WTC11 (cell line): ENCODE results near the gene KCNH8. TPM values are rescaled to one million over a fixed set of nuclear protein-coding genes. Genes with fewer than 3 reads are reported as not detected.

Source experiments
- ATAC-seq: fragments of 200-7000 bp; cut with Tn5 transposase; 2 replicates; pipeline ENCODE4 v1.10.0; 2021; ENCODE audit warnings: mild to moderate bottlenecking, moderate library complexity
- CTCF ChIA-PET: fragments of 300-600 bp; sonication (Branson Sonifier 250); formaldehyde crosslinking; loops from one replicate; lab custom pipeline; 2021; ENCODE audit warnings: antibody characterized with exemption; lab: Charles Lee
- POLR2A ChIA-PET: fragments of 350-600 bp; sonication (Branson Sonifier 250); formaldehyde crosslinking; loops from one replicate; lab custom pipeline; 2021; ENCODE audit warnings: antibody characterized with exemption; lab: Charles Lee
- DNase-seq: peaks from one replicate; pipeline ENCODE4 v3.0.0; 2021; ENCODE audit warnings: low spot score
- H3K27ac Mint-ChIP-seq: 2 replicates; pipeline ENCODE4 v1.8.0; 2021; ENCODE audit warnings: mixed read lengths
- H3K27me3 Mint-ChIP-seq: 2 replicates; pipeline ENCODE4 v1.8.0; 2021; ENCODE audit warnings: low read depth, mild to moderate bottlenecking, moderate library complexity, mixed read lengths
- H3K36me3 Mint-ChIP-seq: 2 replicates; pipeline ENCODE4 v1.8.0; 2021; ENCODE audit warnings: mixed read lengths
- H3K4me1 Mint-ChIP-seq: 2 replicates; pipeline ENCODE4 v1.8.0; 2022; ENCODE audit warnings: mixed read lengths
- H3K4me3 Mint-ChIP-seq: 2 replicates; pipeline ENCODE4 v1.8.0; 2021; ENCODE audit warnings: mild to moderate bottlenecking, moderate library complexity, mixed read lengths
- H3K9me3 Mint-ChIP-seq: 2 replicates; pipeline ENCODE4 v1.8.0; 2021; ENCODE audit warnings: mixed read lengths
- ATF1 ChIP-seq: sonication (generic); formaldehyde crosslinking; IDR thresholded peaks from 2 replicates; pipeline ENCODE4 v1.8.1; 2023; ENCODE audit warnings: mild to moderate bottlenecking, moderate library complexity, missing genetic modification reagents
- FOXJ3 ChIP-seq: sonication (generic); formaldehyde crosslinking; IDR thresholded peaks from 2 replicates; pipeline ENCODE4 v1.9.0; 2021; ENCODE audit warnings: missing genetic modification reagents, mild to moderate bottlenecking, borderline replicate concordance
- GRHL2 ChIP-seq: fragments of 250-450 bp; sonication (Bioruptor Pico); IDR thresholded peaks from 2 replicates; pipeline ENCODE4 v1.8.0; 2022; ENCODE audit warnings: mild to moderate bottlenecking, moderate library complexity; ENCODE audit not compliant: insufficient replicate concordance, severe bottlenecking
- KAT7 ChIP-seq: sonication (generic); formaldehyde crosslinking; IDR thresholded peaks from 2 replicates; pipeline ENCODE4 v1.8.1; 2023; ENCODE audit warnings: missing genetic modification reagents, mild to moderate bottlenecking, borderline replicate concordance
- NFYB ChIP-seq: sonication (generic); formaldehyde crosslinking; conservative IDR thresholded peaks from 2 replicates; pipeline ENCODE4 v1.8.0; 2022; ENCODE audit warnings: low read depth, missing genetic modification reagents
- SMAD4 ChIP-seq: sonication (generic); formaldehyde crosslinking; IDR thresholded peaks from 2 replicates; pipeline ENCODE4 v1.8.0; 2022; ENCODE audit warnings: mild to moderate bottlenecking, missing genetic modification reagents
- TEAD4 ChIP-seq: sonication (generic); formaldehyde crosslinking; IDR thresholded peaks from 2 replicates; pipeline ENCODE4 v1.8.0; 2022; ENCODE audit warnings: mild to moderate bottlenecking, missing genetic modification reagents
- ZNF396 ChIP-seq: fragments of 250-450 bp; sonication (Bioruptor Pico); IDR thresholded peaks from 2 replicates; pipeline ENCODE4 v1.8.0; 2021; ENCODE audit warnings: mild to moderate bottlenecking, moderate library complexity, borderline replicate concordance
- ZNF423 ChIP-seq: fragments of 250-450 bp; sonication (Bioruptor Pico); IDR thresholded peaks from 2 replicates; pipeline ENCODE4 v2.1.2; 2022; ENCODE audit warnings: mild to moderate bottlenecking, moderate library complexity
- total RNA-seq: library from RNA; stranded (reverse); gene quantifications from 3 replicates; pipeline ENCODE4 v1.2.3, GENCODE V29; 2021
- TF ChIP-seq, protein P1 (sequence below): fragments of 250-450 bp; sonication (Bioruptor Pico); IDR thresholded peaks from 2 replicates; pipeline ENCODE4 v1.8.0; 2021; ENCODE audit warnings: mild to moderate bottlenecking
- TF ChIP-seq, protein P2 (sequence below): fragments of 250-450 bp; sonication (Bioruptor Pico); IDR thresholded peaks from 2 replicates; pipeline ENCODE4 v1.9.0; 2021; ENCODE audit warnings: mild to moderate bottlenecking
- TF ChIP-seq, protein P3 (sequence below): fragments of 250-450 bp; sonication (Bioruptor Pico); IDR thresholded peaks from 2 replicates; pipeline ENCODE4 v1.9.0; 2021; ENCODE audit warnings: moderate library complexity, mild to moderate bottlenecking, inconsistent platforms, borderline replicate concordance
- TF ChIP-seq, protein P4 (sequence below): sonication (generic); formaldehyde crosslinking; IDR thresholded peaks from 2 replicates; pipeline ENCODE4 v1.8.0; 2022; ENCODE audit warnings: missing genetic modification reagents
- TF ChIP-seq, protein P5 (sequence below): sonication (generic); formaldehyde crosslinking; conservative IDR thresholded peaks from 2 replicates; pipeline ENCODE4 v1.8.1; 2022; ENCODE audit warnings: mild to moderate bottlenecking, missing genetic modification reagents
- TF ChIP-seq, protein P6 (sequence below): sonication (generic); formaldehyde crosslinking; IDR thresholded peaks from 2 replicates; pipeline ENCODE4 v1.8.1; 2023; ENCODE audit warnings: mild to moderate bottlenecking, missing genetic modification reagents, borderline replicate concordance
- TF ChIP-seq, protein P7 (sequence below): sonication (generic); formaldehyde crosslinking; IDR thresholded peaks from 2 replicates; pipeline ENCODE4 v1.8.0; 2022; ENCODE audit warnings: mild to moderate bottlenecking, missing genetic modification reagents

KCNH8 gene
- total RNA-seq, 1 experiment from 2014 or later, result 2.8 TPM

DNA sequence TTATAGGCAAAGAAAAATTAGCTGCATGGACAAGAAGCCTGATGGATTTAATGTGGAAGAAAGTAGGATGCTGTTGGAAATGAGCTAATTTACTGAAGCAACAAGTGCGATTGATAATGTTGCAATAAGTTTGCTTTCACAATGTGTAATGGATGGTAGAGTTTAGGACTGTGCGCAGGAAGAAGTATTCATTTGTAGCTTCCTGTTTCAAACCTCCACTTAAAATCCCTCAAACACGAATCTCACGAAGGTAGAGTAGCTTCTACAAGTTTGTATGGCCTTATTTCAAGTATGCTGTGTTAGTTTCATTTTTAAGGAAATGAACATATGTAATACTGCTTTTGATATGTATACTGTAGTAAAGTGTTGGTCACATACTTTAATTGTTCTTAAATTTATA, 42.3 kb downstream of the KCNH8 start:
- Mint-ChIP-seq H3K36me3 (no peaks in the 10 kb centered on the region), H3K4me1 (no peaks in the 10 kb centered on the region), H3K27me3 (no peaks in the 10 kb centered on the region), H3K4me3 (no peak overlapping the region), H3K27ac (no peak overlapping the region), H3K9me3 (no peaks in the 10 kb centered on the region)
- TF ChIP-seq ZNF396 (CRISPR knock-in tag) (no peak), KAT7 (CRISPR knock-in tag) (no peak), SMAD4 (CRISPR knock-in tag) (no peak), ZNF423 (CRISPR knock-in tag) (no peak), FOXJ3 (CRISPR knock-in tag) (no peak), TEAD4 (CRISPR knock-in tag) (no peak)
- TF ChIP-seq, protein P1, sequence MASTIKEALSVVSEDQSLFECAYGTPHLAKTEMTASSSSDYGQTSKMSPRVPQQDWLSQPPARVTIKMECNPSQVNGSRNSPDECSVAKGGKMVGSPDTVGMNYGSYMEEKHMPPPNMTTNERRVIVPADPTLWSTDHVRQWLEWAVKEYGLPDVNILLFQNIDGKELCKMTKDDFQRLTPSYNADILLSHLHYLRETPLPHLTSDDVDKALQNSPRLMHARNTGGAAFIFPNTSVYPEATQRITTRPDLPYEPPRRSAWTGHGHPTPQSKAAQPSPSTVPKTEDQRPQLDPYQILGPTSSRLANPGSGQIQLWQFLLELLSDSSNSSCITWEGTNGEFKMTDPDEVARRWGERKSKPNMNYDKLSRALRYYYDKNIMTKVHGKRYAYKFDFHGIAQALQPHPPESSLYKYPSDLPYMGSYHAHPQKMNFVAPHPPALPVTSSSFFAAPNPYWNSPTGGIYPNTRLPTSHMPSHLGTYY (CRISPR knock-in tag), result no peak
- TF ChIP-seq, protein P2, sequence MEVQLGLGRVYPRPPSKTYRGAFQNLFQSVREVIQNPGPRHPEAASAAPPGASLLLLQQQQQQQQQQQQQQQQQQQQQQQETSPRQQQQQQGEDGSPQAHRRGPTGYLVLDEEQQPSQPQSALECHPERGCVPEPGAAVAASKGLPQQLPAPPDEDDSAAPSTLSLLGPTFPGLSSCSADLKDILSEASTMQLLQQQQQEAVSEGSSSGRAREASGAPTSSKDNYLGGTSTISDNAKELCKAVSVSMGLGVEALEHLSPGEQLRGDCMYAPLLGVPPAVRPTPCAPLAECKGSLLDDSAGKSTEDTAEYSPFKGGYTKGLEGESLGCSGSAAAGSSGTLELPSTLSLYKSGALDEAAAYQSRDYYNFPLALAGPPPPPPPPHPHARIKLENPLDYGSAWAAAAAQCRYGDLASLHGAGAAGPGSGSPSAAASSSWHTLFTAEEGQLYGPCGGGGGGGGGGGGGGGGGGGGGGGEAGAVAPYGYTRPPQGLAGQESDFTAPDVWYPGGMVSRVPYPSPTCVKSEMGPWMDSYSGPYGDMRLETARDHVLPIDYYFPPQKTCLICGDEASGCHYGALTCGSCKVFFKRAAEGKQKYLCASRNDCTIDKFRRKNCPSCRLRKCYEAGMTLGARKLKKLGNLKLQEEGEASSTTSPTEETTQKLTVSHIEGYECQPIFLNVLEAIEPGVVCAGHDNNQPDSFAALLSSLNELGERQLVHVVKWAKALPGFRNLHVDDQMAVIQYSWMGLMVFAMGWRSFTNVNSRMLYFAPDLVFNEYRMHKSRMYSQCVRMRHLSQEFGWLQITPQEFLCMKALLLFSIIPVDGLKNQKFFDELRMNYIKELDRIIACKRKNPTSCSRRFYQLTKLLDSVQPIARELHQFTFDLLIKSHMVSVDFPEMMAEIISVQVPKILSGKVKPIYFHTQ (CRISPR knock-in tag), result no peak
- TF ChIP-seq, protein P3, sequence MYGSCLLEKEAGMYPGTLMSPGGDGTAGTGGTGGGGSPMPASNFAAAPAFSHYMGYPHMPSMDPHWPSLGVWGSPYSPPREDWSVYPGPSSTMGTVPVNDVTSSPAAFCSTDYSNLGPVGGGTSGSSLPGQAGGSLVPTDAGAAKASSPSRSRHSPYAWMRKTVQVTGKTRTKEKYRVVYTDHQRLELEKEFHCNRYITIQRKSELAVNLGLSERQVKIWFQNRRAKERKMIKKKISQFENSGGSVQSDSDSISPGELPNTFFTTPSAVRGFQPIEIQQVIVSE, result no peak
- TF ChIP-seq, protein P4, sequence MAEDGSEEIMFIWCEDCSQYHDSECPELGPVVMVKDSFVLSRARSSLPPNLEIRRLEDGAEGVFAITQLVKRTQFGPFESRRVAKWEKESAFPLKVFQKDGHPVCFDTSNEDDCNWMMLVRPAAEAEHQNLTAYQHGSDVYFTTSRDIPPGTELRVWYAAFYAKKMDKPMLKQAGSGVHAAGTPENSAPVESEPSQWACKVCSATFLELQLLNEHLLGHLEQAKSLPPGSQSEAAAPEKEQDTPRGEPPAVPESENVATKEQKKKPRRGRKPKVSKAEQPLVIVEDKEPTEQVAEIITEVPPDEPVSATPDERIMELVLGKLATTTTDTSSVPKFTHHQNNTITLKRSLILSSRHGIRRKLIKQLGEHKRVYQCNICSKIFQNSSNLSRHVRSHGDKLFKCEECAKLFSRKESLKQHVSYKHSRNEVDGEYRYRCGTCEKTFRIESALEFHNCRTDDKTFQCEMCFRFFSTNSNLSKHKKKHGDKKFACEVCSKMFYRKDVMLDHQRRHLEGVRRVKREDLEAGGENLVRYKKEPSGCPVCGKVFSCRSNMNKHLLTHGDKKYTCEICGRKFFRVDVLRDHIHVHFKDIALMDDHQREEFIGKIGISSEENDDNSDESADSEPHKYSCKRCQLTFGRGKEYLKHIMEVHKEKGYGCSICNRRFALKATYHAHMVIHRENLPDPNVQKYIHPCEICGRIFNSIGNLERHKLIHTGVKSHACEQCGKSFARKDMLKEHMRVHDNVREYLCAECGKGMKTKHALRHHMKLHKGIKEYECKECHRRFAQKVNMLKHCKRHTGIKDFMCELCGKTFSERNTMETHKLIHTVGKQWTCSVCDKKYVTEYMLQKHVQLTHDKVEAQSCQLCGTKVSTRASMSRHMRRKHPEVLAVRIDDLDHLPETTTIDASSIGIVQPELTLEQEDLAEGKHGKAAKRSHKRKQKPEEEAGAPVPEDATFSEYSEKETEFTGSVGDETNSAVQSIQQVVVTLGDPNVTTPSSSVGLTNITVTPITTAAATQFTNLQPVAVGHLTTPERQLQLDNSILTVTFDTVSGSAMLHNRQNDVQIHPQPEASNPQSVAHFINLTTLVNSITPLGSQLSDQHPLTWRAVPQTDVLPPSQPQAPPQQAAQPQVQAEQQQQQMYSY, result no peak
- CTCF ChIA-PET, result interaction anchor here (1.3 kb wide), 1 partner anchor 17 kb away, joined by 4 read pairs; no protein-coding TSS in a partner anchor
- ATAC-seq, result no peak
- POLR2A ChIA-PET, result no interaction called here
- no peak for DNase-seq

DNA sequence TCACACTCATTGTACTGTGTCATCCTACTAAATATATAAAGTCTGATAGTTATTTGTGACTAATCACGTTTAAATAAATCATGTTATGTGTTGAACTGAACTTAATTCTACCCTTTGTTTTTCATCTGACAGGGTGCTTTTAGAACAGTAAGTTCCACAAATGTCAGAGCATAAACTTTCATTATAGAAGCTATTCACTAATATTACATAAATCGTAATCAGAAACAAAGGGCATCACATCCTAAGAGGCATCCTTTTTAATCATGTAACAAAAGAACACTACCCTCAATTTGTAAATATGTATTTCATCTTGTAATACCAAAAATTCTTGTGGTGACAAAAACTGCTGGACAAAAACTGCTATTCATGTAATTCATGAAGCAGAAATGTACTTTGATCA, 50.8 kb downstream of the KCNH8 start:
- CTCF ChIA-PET, result interaction anchor here (1.1 kb wide), 1 partner anchor 23 kb away, joined by 3 read pairs; no protein-coding TSS in a partner anchor
- Mint-ChIP-seq H3K9me3 (no peaks in the 10 kb centered on the region), H3K4me1 (no peaks in the 10 kb centered on the region), H3K27me3 (no peaks in the 10 kb centered on the region), H3K36me3 (no peaks in the 10 kb centered on the region)
- no peak for ATAC-seq
- POLR2A ChIA-PET, result no interaction called here
- TF ChIP-seq, protein P5, sequence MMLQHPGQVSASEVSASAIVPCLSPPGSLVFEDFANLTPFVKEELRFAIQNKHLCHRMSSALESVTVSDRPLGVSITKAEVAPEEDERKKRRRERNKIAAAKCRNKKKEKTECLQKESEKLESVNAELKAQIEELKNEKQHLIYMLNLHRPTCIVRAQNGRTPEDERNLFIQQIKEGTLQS (CRISPR knock-in tag), result no peak
- no peak for TF ChIP-seq ATF1
- no peak for TF ChIP-seq GRHL2 (CRISPR knock-in tag)
- TF ChIP-seq, protein P6, sequence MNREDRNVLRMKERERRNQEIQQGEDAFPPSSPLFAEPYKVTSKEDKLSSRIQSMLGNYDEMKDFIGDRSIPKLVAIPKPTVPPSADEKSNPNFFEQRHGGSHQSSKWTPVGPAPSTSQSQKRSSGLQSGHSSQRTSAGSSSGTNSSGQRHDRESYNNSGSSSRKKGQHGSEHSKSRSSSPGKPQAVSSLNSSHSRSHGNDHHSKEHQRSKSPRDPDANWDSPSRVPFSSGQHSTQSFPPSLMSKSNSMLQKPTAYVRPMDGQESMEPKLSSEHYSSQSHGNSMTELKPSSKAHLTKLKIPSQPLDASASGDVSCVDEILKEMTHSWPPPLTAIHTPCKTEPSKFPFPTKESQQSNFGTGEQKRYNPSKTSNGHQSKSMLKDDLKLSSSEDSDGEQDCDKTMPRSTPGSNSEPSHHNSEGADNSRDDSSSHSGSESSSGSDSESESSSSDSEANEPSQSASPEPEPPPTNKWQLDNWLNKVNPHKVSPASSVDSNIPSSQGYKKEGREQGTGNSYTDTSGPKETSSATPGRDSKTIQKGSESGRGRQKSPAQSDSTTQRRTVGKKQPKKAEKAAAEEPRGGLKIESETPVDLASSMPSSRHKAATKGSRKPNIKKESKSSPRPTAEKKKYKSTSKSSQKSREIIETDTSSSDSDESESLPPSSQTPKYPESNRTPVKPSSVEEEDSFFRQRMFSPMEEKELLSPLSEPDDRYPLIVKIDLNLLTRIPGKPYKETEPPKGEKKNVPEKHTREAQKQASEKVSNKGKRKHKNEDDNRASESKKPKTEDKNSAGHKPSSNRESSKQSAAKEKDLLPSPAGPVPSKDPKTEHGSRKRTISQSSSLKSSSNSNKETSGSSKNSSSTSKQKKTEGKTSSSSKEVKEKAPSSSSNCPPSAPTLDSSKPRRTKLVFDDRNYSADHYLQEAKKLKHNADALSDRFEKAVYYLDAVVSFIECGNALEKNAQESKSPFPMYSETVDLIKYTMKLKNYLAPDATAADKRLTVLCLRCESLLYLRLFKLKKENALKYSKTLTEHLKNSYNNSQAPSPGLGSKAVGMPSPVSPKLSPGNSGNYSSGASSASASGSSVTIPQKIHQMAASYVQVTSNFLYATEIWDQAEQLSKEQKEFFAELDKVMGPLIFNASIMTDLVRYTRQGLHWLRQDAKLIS (CRISPR knock-in tag), result no peak
- TF ChIP-seq, protein P7, sequence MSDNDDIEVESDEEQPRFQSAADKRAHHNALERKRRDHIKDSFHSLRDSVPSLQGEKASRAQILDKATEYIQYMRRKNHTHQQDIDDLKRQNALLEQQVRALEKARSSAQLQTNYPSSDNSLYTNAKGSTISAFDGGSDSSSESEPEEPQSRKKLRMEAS (CRISPR knock-in tag), result no peak
- TF ChIP-seq NFYB (CRISPR knock-in tag), result no peak
- TF ChIP-seq, all 79 proteins: peak for 0
- DNase-seq, result no peak
- no peak overlapping the region for H3K4me3 Mint-ChIP-seq
- H3K27ac Mint-ChIP-seq, result no peak overlapping the region
